GM12801 (cell line): ENCODE measurements around the gene CPD.

Source experiments
- CTCF ChIP-seq: IDR thresholded peaks from one replicate; pipeline ENCODE4 v1.5.1; 2011; ENCODE audit warnings: control low read depth; ENCODE audit not compliant: insufficient read length; ENCODE audit errors: extremely low read depth

CPD gene

GRCh38 chr17:30360086-30360808 lies 18.5 kb upstream of the CPD start:
- no peak for TF ChIP-seq CTCF

GRCh38 chr17:30361766-30362279 lies 16.9 kb upstream of the CPD start:
- TF ChIP-seq CTCF = no peak

GRCh38 chr17:30363715-30364202 lies 15.0 kb upstream of the CPD start:
- TF ChIP-seq CTCF = no peak

GRCh38 chr17:30366536-30366935 lies 12.2 kb upstream of the CPD start:
- TF ChIP-seq CTCF = no peak

GRCh38 chr17:30368912-30369720 lies 9.6 kb upstream of the CPD start:
- TF ChIP-seq CTCF = no peak

GRCh38 chr17:30369995-30370394 lies 8.7 kb upstream of the CPD start:
- no peak for TF ChIP-seq CTCF

GRCh38 chr17:30372755-30373154 lies 6.0 kb upstream of the CPD start:
- TF ChIP-seq CTCF = no peak
